NK-92 (cell line): ENCODE results near the gene GSTA4.
"Not testable (repeated sequence)": the region's sequence is repeated elsewhere in the genome, so short reads cannot be mapped to it uniquely, and the experiment has no call there.

Experiments
- DNase-seq: peaks from one replicate; lab custom pipeline; 2025; ENCODE audit not compliant: unreplicated experiment; lab: John Stamatoyannopoulos, UW

Gene GSTA4

DNA sequence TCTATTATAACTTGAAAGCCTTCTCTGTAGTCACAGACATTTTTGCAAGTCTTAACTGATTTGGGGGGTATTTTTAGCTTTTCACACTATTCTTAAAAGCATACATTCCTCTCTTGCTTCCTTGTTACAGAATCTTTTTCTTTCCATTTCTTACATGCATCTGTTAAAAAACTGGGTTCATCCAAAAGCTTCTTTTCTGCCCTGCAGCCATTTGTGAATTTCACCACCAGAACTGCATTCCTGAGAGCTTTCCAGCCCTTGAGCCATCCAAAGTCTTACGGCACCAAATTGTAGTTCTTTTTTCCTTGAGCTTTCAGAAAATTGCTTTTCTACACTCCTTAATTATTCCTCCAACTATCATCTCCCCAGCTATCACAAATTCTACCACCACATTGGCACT is 19.7 kb upstream of the GSTA4 start:
- DNase-seq = no peak

DNA sequence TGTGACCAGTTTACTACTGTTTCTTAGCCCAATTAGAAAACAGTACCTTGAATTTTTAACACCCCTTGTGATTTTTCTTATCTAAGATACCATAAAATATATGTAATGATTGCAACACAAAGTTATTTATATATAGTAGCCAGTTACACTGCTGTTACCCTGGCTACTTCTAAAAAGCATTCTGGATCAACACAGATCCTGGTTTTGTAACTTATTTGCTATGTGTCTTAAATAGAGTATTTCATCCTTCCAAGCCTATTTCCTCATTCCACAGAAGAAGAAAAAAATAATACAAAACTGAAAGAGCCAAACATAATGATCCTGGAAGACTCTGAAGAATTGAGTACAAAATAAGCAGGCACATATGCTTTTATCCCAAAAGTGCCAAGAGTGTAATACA is 19.0 kb upstream of the GSTA4 start:
- no peak for DNase-seq

DNA sequence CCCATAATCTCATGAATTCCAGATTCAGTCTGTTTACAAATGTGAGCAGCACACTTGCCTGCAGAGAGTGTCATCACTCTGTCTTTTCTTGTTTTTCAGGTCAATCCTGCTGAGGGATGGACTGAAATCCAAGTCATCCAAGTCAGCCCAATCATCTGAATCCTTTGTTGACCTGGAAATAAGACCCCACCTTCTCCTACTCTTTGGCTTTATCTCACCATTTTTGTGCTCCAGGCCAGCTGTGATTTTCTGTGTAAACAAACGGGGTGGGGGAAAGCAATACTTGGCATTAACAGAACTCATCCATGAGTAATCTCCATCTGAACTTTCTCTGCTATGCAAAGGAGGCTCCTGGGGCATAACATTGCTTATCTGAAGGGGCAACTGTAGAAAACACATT is 16.9 kb upstream of the GSTA4 start:
- no peak for DNase-seq

DNA sequence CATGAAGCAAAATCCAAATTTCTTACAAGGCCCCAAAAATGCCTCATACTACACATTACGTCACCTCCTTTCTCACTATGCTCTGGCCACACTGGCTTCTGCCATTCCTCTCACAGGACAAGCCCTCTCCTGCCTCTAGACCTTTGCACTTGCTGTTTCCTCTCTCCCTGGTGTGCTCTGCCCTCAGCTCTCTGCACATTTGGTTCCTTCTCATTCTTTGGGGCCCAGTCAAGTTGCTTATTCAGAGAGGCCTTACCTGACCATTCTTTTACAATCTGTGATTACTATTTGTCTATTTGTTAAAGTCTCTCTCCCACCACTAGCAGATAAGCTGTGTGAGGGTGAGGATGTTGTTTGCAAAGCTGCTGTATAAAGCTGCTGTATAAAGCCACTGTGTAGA is 15.4 kb upstream of the GSTA4 start:
- DNase-seq = no peak

DNA sequence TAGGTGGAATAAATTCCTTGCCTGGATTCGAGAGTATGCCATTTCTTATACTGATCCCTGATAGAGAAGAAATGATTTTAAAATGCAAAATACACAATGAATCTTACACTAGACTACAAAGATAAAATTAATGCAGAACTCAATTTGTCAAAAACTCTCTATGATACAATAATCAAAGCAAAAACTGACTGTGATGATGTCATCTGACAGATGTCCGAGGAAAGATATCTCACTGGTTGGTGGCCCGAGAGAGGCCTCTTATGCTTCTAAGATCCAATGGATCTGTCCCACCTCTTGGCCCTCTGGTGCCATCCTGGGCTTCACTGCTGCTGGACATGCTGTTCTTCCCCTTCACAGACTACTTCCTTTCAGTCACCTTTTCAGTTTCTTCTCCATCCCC is 14.4 kb upstream of the GSTA4 start:
- DNase-seq = no peak

DNA sequence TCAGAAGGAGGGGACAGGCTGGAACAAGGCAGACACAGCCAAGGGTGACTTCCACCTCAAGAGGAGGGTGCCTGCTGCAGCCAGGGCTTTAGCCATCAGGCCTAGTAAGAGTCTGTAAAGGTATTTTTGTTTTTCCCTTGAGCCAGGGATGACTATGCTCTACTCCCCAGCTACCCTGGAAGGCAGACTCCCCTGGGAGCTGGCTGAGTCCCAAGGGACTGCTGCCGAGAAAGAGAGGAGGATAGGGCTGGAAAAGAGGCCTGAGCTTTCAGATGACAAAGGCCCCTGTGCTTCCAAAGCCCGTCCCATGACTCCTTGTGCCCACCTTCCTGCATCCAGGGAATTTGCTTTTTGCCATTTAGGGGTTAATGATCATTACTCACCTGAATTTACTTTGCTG is 14.0 kb upstream of the GSTA4 start:
- DNase-seq = no peak

DNA sequence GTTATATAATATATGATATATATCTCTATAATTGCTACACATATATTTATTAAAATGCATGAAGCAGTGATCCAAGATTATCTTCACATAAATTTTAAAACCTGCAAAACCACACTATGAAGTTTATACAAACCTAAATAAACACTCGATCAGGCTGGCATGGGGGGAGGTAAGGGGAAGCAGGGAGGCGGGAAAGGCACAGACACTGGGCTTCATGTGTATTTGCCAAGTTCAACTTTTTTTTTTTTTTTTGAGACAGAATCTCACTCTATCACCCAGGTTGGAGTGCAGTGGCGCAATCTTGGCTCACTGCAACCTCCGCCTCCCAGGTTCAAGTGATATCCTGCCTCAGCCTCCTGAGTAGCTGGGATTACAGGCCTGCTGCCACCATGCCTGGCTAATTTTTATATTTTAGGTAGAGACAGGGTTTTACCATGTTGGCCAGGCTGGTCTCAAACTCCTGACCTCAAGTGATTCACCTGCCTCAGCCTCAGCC is 13.2 kb upstream of the GSTA4 start:
- not testable (repeated sequence) for DNase-seq

DNA sequence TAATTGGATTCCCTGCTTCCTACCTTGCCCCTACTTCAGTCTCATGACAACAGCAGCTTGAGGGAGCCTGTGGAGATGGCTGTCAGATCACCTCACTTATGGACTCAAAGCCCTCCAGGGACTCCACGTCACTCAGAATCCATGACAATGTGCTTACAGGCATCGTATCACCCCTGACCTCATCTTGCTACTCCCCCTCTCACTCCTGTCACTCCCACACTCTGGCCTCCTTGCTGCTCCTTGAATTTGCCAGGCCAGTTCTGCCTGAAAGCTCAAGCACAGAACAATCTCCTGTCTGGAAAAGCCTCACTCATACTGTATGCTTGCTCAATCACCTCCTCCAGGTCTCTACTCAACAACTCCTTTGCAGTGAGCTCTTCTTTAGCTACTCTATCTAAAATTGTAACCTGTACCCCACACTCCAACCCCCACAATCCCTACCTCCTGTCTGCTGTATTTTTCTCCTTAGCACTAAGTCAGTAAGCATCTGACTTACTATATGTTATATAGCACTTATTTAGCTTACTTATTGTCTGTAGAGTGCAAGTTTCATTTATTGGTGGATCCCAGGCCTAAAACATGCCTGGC is 10.7 kb upstream of the GSTA4 start:
- DNase-seq = no peak

DNA sequence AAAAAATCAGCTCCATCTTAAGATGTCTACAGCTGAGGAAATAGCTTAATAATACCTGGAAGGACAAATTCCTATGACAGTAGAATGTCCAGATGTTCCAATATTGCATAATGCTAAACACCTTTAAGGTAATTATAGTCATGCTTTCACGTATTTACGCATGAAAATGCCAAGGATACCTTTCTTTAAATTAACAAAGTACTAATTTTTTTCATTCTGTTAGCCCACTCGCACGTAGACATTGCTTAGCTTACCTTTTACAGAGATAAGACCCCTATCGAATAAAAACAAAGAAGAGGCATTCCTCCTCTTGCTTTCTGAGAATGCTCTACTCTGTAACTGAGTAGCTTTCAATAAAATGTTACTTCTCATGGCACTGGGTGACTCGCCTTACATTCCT is 4.4 kb upstream of the GSTA4 start:
- DNase-seq = no peak

DNA sequence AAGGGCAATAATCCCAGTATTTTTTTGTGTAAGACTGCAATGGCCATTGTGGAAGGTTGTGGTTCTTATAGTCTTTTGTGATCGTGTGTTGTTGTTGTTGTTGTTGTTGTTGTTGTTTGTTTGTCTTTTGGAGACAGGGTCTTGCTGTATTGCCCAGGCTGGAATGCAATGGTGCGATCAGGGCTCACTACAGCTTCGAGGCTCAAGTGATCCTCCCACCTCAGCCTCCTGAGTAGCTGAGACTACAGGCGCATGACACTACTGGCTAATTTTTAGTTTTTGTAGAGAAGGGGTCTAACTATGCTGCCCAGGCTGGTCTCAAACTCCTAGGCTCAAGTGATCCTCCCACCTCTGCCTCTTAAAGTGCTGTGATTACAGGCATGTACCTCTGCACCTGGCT is 3.5 kb upstream of the GSTA4 start:
- no peak for DNase-seq

DNA sequence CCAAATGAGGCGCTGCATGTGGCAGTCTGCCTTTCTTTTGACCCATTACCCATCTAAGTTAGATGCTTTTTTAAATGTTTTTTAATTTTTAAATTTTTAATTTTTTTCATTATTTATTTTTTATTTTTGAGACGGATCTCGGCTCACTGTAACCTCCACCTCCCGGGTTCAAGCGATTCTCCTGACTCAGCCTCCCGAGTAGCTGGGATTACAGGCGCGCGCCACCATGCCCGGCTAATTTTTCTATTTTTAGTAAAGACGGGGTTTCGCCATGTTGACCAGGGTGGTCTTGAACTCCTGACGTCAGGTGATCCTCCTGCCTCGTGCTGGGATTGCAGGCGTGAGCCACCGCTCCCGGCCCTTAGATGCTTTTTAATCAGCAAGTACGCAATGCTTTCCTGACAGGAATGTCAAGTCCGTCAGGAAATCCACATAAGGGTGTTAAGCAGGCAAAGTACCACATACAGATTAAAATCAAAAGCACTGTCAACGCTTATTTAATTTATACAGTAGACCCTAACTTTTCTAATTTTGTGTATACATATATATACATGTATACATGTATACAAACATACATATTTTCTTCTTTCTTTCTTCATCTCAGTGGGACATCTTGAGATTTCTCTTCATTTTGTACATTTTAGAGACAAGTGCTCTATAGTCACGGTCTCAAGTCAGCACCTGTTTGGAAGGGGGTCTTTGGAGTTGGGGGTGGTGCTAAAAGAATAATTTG is 995 bp upstream of the GSTA4 start:
- no peak for DNase-seq

DNA sequence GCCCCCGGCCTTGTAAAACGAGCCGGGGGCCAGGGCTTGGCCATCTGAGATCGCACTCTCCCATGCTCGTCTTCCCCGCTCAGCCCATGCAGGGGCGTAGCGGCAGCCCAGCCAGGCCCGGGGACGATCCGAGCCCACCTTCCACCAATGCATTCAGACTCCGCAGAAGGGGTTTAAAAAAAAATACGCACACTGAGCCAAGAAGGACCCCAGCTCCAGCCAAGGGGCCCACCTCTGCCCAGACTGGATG is 320 bp downstream of the GSTA4 start:
- DNase-seq = no peak

DNA sequence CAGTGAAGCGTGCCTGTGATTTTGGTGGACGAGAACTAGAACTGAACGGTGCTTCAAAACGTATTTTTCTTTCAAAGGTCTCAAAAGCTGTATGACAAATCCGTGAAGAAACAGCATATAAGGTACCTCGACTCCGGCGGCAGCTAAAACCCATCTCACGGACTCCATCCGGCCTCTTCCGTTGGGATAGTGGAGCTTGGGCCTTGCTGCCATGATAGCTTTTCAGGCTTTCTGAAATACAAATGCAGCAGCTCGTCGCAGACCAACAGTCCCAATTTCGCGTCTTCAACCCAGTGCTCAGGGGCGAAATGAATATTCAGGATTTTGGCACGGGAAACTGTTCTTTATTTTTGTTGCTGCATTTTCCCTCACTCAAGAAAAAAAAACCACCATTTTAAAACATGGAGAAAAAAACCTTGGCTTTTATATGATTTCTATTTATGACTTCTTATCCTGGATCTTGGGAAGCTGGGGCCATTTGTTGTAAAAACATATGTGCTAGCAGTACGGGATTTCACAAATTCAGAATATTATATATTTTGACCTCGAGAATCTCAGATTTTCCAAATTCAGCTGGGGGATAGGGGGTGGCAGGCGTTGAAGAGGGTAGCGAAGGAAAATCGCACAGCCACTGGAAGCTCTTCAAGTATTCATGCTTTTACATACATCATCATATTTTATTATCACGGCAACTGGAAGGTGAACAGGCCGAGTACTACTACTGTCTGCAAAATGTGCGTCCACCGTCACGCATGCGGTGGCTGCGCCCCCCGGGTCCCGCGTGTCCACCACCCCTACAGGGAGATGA is 849 bp downstream of the GSTA4 start:
- no peak for DNase-seq

DNA sequence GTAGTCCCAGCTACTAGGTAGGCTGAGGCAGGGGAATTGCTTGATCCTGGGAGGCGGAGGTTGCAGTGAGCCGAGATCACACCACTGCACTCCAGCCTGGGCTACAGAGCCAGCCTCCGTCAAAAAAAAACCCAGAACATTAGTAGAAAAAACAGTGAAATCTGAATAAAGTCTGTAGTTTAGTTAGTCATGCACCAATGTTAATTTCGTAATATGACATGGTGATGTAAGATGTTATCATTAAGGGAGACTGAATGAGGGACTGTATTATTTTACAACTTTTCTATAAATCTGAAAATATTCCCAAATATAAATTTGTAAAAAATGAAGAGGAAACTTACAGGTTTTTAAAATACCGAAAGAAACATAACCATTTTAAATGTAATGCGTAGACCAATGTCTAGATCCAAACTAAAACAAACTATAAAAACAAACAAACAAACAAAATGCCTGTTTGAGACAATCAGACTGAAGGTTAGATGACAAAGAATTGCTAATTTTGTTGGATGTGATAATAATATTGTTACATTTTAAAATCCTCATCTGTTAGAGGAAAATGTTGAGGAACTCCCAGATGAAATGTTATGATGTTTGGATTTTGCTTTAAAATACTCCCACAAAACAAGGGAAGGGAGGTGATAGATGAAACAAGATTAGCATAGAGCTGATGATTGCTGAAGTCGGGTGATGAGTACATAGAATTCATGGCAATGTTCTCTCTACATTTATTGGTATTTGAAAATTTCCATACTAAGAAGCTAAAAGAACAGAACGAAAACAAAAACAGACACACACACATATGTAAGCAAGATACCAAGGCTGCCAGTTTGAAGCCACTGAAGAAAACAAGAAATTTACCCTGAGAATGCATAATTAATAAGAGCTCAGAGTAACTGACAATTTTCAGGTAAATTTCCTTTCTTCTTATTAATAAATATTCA is 1.8 kb downstream of the GSTA4 start:
- no peak for DNase-seq

DNA sequence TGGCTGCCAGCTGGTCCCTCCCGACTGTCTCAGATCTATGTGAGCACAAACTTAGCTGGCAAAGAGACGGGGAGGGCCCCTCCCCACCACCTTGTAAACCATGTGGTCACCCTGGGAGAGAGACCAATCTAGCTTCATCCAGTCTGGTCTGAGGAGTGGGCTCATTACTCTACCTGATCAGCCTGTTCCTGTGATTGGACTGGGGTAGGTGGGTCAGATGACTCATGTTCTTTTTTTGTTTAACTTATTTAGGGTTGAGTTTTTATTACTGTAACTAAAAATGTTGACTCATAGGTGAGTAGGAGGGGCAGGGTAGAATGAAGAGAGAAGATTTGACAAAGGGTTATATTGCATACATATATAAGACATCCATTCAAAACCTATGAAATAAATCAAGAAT is 4.7 kb downstream of the GSTA4 start:
- DNase-seq = no peak

DNA sequence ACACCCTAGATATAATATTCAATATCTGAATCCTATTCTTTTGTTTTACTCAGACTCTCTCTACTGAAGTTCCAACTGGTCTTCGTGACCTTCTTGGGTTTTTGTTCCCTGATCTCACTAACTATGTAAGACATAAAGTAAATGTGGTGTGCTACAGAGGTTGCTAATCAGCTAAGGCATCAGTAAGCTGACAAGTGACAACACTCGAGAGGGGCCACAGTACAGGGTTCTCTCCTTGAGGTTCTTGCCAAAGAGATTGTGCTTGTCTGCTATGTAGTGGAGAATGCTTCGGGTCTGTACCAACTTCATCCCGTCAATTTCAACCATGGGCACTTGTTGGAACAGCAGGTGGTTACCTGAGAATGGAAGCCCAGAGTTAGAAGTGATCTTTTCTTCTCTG is 9.9 kb downstream of the GSTA4 start:
- no peak for DNase-seq

DNA sequence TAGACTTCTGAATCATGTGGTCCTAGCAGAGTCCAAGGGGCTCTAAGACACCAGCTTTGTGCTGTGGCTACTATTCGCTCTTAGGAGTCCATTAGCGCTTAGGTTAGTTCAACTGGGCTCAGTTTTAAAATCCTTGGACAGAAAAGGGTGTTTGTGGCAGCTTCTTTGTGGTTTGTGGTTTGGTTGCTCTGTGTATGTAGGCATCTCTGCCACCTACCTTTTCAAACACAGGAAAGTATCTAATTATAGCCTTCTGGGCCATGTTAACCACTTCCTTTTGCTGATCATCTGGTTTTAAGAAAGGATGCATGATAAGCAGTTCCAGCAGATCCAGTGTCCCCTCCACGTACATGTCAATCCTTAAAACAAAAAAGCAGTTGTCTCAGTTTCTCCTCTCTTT is 10.8 kb downstream of the GSTA4 start:
- no peak for DNase-seq

DNA sequence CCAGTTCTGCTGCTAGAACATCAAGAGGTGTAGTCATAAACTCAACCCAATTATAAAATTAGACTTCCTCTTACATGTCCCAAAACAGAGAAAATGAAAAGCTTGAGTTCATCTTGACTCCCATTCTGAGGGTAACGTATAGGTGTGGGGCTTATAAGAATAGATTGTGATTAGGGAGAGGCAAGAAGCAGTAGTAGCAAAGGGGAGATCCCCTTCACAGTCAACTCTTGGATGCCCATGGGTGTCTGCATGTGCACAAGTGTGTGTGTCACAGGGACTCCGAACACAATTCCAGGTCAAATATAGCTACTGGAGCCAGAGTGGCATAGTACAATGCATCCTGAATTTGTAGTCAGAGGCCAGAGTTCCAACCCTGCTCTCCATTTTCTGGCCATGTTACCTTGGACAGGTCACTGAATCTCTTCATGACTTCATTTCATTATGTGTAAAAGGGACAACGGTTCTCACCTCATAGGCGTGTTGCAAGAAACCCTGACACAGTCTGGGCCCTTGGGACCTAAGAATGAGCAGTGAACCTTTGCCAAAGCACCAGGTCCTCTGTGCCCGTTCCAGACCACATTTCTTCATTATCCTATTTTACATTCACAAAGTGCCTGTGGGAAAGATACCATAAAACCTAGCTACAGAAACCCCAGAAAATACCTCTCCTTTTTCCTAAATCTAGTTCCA is 11.8 kb downstream of the GSTA4 start:
- no peak for DNase-seq

DNA sequence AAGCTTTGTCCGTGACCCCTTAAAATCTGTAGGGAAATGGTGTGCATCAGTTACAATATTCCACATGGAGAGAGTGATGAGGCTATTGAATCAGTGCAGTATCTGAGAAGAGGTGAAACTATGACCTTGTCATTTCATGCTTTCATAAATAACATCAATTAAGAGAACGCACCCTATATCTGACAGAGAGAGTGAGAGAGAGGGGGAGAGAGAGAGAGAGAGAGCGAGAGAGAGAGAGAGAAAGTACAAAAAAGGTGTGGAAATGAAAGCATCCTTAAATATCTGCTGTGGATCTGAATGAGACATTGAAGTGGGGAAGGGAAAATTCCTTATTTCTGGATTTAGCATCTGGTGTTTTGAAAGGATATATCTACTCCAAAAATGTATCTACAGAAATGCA is 12.4 kb downstream of the GSTA4 start:
- DNase-seq = no peak

DNA sequence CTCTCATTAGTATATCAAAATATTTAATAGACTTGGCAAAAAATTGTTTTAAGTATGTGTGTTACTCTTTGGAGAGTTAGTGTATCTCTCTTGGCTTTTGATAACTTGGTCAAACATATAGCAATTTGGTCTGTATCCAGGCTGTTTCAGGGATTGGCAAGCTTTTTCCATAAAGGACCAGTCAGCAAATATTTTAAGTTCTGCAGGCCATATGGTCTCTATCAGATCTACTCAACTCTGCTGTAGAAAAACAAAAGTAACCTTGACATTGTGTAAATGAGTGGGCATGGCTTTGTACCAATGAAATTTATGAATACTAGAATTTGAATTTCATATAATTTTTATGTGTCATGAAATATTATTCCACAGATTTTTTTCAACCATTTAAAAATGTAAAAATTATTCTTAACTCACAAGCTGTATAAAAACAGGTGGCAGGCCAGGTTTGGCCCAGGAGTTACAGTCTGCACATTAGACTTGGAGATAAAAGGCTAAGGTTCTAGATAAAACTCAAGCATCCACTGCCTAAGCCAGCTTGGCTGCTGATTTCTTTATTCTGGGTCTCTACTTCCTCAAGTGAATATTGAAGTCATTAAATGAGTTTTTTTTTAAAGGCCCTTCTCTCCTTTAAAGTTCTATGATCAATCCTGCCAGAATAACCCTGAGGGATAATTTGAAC is 13.7 kb downstream of the GSTA4 start:
- DNase-seq = no peak
